ENCODE data around the gene GLYR1.
"Not testable (repeated sequence)": the region's sequence is repeated elsewhere in the genome, so short reads cannot be mapped to it uniquely, and the experiment has no call there.

The GLYR1 gene

DNA sequence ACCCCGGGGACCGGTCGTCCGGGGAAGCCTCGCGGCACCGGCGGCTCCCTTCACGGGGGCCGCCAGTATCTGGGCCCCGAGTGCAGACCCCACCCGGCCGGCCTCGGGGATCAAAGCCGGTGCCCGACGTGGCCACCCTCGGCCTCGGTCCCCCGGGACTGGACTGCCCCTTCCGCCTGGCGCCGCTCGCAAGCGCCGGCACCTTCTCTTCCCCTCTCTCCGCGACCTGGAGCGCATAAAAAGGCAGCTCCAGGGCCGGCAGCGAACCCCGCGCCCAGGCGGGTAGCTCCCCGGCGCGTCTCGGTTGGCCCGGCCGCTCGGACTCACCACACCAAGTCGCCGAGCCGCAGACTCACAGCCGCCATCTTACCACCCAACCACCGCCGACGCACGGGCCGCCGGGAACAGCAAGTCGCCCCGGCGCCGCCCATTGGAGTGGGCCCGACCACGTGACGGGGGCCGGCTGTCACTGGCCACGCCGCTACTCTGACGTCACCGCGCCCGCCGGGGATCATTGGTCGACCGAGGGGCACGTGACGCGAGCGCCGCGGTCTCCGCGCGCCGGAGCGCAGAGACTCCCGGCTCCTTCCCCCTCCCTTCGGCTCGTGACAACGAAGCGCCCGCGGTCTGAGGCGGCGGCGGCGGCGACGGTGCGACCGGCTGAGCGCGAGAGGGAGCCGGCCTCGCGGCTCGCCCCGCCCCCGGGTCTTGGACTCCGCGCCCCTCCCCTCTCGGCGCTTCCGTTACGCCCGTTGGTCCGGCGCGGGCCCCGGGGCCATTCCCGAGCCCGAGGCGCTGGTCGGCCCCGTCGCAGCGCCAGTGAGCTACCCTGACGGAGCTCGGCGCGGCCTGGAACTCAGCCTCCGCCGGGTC, at the start of gene GLYR1, which contains the start of gene UBN1:
Gene GLYR1, minus strand, starts transcription at position 388 of the 873 bp plus-strand sequence. Its CDS starts 23 bp downstream, at position 365.
Gene UBN1, plus strand, starts transcription at position 581 of the 873 bp plus-strand sequence. CDS start 5,437 bp downstream, outside the sequence.
- peak; percentile 98 to 99 for DNase-seq

- DNase-seq = not testable (repeated sequence)
Measured at GRCh38 chr16:4896761-4897160, 49.7 kb upstream of the GLYR1 start.

DNA sequence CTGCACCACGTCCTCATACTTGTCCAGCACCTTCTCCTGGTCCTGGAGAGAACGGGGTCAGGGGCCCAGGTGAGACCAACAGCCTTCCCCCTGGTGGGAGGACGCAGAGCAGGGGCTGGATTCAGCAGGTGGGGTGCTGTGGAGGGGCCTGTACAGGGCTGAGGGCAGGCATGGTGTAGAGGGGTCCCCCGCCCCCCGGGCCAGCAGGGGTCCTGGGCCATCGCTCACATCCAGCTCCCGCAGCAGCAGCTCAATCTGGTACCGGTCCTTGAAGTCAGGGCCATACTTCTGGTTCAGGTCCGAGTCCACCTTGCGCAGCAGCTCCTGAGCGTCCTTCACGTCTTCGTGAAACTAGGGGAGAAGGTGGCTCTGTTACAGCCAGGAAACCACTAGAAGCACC, 48.3 kb upstream of the GLYR1 start:
- DNase-seq = no peak

DNA sequence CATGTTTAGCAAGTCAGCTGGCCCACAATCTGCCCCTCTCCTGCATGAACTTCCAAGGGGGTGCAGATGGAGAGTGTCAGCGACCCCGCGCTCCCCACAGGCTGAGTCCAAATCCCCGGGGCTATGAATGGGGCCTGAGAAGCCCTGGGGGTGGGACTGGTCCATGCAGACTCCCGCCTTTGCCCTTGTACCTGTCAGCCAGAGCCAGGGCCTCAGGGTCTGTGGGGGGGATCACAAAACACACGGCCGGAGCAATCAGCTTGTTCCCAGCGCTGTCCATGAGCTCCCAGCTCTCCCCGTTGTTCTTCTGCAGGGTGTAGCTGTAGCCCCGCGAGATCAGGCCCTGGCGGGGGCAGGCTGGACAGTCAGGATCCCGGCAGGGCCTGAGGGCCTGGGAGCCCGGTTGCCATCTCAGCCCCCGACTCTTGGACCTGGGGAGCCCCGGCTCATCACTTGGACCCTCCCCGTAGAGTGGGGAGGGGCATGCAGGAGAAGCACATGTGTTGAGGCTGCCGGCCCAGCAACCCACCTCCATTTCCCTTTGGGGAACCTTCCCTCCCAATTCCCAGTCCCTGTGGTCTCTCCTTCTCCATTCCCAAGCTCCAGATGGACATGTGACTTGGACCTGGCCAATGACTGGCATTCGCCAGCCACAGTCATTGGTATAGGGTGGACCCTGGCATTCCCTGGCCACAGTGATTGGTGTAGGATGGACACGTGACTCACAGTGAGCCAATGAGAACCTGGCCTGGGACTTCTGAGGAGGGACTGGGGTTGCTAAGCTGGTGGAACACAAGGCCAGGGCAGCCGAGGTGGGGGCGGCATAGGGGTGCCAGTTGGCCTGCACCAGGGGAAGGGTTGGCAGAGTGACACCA, 47.4 kb upstream of the GLYR1 start:
- DNase-seq = no peak

DNA sequence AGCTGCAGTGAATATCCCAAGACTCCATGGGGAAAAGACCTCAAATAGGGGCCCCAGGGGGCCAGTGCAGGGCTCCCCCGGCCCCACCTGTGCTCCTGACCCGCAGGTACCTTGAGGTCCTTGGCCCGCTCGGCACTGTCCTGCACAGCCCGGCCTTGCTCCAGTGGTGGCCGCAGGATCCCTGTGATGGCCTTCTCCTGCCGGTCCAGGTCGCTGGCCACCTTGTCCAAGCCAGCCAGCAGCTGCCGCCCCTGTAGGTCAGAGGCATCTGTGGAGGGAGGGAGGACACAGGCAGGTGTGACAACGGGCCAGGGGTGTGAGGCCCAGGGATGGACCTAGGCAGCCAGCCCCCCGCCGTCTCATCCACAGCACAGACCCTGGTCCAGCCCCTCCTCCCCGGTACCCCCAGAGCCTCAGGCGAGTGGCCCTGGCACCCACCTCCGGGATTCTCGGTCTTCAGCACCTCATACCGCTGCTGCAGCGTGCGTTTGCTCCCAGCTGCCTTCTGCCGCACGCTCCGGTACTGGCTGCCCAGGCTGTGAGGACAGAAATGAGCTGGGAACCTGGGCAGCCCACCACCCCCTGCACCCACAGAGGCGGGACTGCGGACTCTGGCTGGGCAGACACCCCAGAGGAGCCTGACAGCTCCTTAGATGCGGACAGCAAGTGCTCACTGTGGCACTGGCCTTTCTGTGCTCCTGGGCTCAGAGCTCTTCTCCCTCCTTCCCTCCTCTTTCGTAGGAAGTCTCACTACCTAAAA, 46.2 kb upstream of the GLYR1 start:
- no peak for DNase-seq

DNA sequence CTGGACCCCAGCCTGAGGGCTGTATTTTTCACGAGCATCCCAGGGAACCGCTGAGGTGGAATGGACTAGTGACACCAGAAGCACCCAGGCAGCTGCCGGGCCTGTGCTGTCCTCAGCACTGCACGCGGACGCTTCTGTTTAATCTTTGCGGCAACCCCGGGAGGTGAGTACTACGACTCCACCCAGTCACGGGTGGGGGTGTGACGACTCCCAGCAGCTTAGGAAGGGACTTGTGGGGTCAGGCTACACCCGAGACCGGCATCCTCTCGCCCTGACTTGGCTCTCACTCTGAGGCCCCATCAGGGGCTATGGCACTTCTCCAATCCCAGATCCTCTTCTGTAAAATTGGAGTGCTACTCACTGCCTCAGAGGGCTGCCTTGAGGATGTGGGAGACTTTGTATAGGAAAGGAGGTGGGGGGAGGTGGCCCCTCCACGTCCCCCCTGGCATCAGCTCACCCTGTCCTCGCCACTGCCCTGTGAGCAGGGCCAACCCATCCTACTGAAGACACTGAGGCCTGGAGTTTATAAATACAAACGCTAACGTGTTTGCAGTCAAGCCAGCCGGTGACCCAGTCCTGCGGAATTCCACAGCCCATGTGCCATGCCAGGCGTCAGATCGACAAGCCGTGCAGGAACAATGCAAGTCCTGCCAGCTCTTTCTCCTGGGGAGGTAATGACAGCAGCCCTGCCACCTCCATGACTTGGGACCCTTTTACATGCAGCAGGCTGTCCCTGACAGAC, 45.4 kb upstream of the GLYR1 start:
- DNase-seq = no peak

DNA sequence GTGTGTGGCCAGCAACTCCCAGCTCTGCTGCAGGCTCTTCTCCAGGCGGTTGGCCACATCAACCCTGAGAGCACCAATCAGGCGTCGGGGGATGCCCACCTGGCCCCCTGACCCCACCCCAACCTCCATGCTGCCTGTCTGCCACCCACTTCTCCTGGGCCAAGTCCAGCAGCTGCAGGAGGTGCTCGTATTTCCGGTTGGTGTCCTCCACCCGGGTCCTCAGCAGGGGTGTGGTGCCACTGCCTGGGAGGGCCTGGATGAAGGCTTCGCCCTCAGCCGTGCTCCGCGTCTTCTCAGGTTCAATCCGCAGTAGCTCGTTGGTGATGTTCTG, 44.8 kb upstream of the GLYR1 start:
- DNase-seq = no peak

- DNase-seq = no peak
Measured at GRCh38 chr16:4891097-4891885, 44.2 kb upstream of the GLYR1 start.

GRCh38 chr16:4890686-4891085, 43.6 kb upstream of the GLYR1 start:
- no peak for DNase-seq

- no peak for DNase-seq
Measured at GRCh38 chr16:4890026-4890425, 42.9 kb upstream of the GLYR1 start.

GRCh38 chr16:4888428-4889135, 41.5 kb upstream of the GLYR1 start:
- no peak for DNase-seq

DNA sequence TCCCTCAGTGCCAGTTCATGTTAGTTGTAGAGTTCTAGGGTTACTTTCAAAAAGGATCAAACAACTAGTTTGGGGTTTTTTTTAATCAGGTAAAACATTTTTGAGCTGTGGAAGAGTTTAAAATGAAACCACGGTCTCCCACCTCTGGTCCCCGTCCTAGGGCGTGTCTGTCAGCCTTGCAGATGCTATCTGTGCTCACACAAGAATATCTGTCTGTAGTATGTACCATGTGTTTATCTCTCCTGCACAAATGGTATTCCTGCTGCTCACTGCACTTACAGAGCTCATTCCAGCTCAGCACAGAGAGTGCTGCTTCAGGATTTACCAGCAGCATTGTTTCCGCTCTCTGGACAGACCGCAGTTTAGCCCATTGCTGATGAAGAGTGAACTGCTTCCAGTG, 39.1 kb upstream of the GLYR1 start:
- no peak for DNase-seq

DNA sequence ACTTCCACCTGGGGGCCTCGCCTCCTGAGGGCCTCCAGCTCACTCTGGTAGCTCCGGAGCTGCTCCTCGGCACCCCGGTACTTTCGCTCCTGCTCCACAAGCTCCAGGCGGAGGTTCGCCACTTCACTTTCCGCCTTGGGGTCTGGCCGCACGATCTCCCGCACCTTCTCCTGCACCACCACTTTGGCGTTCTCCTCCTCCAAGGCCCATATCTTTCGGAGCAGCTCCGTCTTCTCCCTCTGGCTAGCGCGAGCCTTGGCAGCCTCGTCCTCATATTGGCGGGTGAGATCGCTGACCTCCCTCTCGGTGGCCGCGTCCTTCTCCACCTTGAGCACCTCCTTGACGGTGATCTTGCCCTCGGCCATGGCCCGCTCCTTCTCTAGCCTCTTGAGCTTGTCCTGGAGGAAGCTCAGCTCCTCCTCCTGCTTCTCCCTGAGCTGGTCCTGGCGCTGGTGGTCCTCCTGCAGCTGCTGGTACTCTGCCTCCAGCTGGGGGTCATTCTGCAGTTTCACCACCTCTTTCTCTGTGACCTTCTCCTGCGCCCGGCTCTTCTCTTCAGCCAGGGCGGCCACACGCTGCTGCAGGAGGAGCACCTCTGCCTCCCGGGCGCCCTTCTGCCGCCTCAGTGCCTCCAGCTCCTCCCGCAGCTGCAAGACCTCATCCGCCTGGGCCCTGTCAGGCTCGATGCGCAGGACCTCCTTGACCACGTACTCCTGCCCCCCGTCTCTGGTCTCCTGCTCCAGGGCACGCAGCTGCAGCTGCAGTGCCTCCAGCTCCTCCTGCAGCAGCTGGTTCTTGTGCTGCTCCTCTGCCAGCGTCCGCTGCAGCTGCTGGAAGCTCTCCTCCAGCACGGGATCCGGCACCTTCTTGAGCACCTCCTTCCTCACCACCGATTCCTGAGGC, 38.1 kb upstream of the GLYR1 start:
- no peak for DNase-seq

GRCh38 chr16:4884209-4884608, 37.1 kb upstream of the GLYR1 start:
- no peak for DNase-seq

- DNase-seq = no peak
Measured at GRCh38 chr16:4883501-4883900, 36.4 kb upstream of the GLYR1 start.

- no peak for DNase-seq
Measured at GRCh38 chr16:4882633-4883285, 35.7 kb upstream of the GLYR1 start.

DNA sequence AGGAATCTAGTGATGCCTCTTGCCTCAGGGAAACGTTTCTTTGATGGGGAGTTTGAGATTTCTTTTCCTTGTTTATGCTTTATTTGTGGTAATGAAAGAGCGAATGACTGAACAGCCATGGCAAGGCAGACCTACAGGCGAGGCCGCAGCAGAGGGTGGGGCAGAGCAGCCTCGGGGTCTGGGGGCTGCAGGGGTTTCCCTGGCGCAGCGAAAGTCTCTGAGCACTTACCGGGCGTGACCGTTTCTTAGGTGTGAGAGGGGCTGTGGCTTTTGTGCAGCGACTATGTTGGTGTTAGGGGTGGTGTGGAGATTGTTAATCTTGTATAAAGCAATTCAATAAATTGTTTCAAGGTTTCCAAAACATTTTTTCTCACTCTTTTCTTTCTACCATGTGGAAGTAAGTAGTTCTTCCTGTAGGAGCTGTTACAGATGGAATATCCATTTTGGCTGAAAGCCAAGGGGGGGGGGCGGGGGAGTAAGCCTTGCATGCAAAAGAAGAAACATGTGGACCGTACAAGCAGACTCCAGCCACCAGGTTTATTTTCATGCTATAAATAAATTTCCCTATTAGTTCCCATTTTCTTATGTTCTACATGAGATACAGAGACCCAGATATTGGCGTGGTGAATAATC, 35.0 kb upstream of the GLYR1 start:
- DNase-seq = no peak

DNA sequence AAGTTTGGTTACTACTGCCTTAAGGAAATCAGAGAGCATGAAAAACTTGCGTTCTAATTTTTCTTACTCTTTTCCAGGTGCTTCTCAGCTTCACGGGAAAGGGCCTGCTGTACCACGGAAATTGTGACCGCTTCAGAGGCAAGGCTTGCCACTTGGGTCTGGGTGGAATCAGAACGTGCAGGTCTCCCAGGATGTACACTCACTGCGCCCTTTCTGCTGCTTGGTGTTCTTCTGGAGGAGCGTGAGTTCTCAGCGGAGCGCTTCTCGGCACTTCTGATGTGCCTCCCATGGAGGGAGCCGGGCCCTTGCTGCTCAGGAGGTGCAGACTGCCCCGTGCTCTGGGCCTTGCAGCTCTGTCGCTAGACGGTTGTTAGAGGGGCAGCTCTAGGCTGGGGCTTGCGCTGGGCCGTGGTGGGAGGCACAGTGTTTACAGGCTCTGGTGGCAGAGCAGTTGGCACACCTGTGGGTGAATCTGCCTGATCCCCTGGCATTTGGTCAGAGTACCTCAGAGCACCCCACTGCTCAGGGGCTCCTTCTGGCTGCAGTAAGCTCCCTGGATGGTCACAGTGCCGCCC, 33.0 kb upstream of the GLYR1 start:
- DNase-seq = no peak
